Right lobe of liver (tissue), 4 donors: ENCODE measurements around the gene RIPOR3.
"Not testable (repeated sequence)": the region's sequence is repeated elsewhere in the genome, so short reads cannot be mapped to it uniquely, and the experiment has no call there.

Source experiments
- POLR2A ChIP-seq: fragments of 450-650 bp; IDR thresholded peaks from one replicate; pipeline ENCODE4 v1.6.1; 2017; ENCODE audit warnings: antibody characterized with exemption, mild to moderate bottlenecking
- TF ChIP-seq, protein P1 (sequence below), 4 donors: fragments of 200-600 bp in 3 of 4; fragments of 450-650 bp in 1 of 4; IDR thresholded peaks; one replicate each; pipeline versions ENCODE4 v1.5.1 to v1.8.0; 2016 to 2022; ENCODE audit warnings: antibody characterized with exemption in 4 of 4, mild to moderate bottlenecking in 2 of 4
- donor health status: DM: no; HTN: no; CAD: no.
- donor health status: DM: no; HTN: no; CAD: no.
- donor health status: DM: no; HTN: yes; CAD: no.

DNA sequence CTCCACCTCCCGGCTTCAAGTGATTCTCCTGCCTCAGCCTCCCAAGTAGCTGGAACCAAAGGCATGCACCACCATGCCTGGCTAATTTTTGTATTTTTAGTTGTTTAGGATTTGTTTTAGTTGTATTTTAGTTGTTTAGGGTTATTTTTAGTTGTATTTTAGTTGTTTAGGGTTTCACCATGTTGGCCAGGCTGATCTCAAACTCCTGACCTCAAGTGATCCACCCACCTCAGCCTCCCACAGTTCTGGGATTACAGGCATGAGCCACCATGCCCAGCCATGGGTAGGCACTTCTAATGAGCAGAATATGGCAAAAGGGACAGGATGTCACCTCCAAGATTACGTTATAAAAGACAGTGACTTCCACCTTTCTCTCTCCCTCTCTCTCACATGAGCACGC lies 20.3 kb downstream of the RIPOR3 start:
- TF ChIP-seq, protein P1, sequence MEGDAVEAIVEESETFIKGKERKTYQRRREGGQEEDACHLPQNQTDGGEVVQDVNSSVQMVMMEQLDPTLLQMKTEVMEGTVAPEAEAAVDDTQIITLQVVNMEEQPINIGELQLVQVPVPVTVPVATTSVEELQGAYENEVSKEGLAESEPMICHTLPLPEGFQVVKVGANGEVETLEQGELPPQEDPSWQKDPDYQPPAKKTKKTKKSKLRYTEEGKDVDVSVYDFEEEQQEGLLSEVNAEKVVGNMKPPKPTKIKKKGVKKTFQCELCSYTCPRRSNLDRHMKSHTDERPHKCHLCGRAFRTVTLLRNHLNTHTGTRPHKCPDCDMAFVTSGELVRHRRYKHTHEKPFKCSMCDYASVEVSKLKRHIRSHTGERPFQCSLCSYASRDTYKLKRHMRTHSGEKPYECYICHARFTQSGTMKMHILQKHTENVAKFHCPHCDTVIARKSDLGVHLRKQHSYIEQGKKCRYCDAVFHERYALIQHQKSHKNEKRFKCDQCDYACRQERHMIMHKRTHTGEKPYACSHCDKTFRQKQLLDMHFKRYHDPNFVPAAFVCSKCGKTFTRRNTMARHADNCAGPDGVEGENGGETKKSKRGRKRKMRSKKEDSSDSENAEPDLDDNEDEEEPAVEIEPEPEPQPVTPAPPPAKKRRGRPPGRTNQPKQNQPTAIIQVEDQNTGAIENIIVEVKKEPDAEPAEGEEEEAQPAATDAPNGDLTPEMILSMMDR (IDR thresholded peaks at IDR 0.05), result not testable (repeated sequence)
- not testable (repeated sequence) for TF ChIP-seq POLR2A
